Ureter (tissue), 1 donor: ENCODE measurements around the gene IFITM5. TPM values are rescaled to one million over a fixed set of nuclear protein-coding genes. Genes with fewer than 3 reads are reported as not detected.
"Not testable (repeated sequence)": the region's sequence is repeated elsewhere in the genome, so short reads cannot be mapped to it uniquely, and the experiment has no call there.

ENCODE experiments used
- DNase-seq: peaks from one replicate; pipeline ENCODE4 v3.0.0-alpha.2; 2020; ENCODE audit warnings: low spot score
- total RNA-seq: library from RNA; stranded (reverse); gene quantifications from one replicate; pipeline ENCODE4 v1.2.4, GENCODE V29; 2023
- donor health status: DM: yes; HTN: yes; CAD: no.

IFITM5 gene
- total RNA-seq, 1 donor from 2014 or later, result not detected

DNA sequence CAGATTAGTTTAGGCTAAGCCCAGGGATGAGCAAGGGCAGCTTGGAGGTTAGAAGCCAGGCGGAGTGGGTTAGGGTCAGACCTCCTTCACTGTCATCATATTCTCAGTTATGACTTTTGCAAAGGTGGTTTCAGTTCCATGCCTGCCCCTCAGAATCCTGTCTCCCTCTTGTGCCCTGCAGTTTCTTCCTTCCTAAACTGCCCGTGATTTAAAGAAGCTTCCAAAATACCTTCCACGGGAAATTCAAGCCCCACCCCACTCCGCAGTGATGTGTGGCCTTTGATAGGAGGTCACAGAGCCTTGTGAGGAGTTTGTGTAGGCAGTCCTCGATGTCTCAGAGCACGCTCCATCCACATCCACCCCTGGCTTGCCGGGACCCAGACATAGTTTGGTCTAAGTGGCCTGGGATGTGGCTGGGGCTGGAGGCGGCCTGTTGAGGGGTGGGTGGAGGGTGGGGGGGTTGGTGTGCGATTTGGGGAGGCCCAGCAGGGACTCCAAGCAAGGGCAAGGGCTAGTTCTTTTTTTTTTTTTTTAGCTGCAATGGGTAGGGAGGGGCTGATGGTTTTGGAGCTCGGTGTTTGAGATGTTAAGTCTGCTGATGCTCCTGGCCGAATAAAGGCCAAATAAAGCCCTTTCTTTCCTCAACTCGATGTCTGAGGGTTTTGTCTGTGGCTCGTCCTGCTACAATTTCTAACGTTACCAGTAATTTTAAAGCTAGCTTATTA is 12.9 kb upstream of the IFITM5 start:
- DNase-seq, result no peak

- not testable (repeated sequence) for DNase-seq
Measured at GRCh38 chr11:311013-311748, 11.9 kb upstream of the IFITM5 start.

- DNase-seq, result not testable (repeated sequence)
Measured at GRCh38 chr11:309979-310572, 10.8 kb upstream of the IFITM5 start.

GRCh38 chr11:308740-309665 is 9.7 kb upstream of the IFITM5 start:
- not testable (repeated sequence) for DNase-seq

DNA sequence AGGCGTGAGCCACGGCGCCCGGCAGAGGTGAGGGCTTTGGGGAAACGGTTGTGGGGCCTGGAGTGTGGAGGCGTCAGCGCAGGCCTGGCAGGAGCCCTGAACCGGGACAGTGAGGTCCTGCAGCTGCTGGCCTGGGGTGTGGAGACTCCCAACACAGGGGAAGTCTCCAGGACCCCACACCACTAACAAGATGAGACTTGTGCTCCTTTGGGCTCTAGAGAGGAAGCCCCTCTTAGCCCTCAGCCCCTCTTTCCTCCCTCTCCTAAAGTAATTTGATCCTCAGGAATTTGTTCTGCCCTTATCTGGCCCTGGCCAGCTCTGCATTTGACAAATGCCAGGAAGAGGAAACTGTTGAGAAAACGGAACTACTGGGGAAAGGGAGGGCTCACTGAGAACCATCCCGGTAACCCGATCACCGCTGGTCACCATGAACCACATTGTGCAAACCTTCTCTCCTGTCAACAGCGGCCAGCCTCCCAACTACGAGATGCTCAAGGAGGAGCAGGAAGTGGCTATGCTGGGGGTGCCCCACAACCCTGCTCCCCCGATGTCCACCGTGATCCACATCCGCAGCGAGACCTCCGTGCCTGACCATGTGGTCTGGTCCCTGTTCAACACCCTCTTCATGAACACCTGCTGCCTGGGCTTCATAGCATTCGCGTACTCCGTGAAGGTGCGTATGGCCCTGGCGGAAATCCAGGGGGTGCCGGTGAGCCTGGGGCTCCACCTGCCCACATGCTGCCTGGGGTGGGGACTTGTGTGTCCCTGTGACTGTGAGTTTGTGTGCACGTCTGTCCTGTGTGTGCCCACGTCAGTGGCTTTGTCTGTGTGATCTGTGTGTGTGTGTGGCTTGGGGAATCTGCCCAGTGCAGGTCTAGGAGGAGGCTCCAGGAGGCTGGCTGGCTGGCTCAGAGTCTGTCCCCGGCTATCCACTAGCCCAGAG is 8.7 kb upstream of the IFITM5 start, which contains the start of gene IFITM2:
Gene IFITM2, plus strand, starts transcription at position 51 of the 943 bp plus-strand sequence. Its CDS starts 377 bp downstream, at position 428.
- DNase-seq, result peak; percentile 85

- DNase-seq, result no peak
Measured at GRCh38 chr11:306645-307371, 7.5 kb upstream of the IFITM5 start.

GRCh38 chr11:305844-306211 is 6.5 kb upstream of the IFITM5 start:
- no peak for DNase-seq

- DNase-seq, result no peak
Measured at GRCh38 chr11:304915-305843, 5.9 kb upstream of the IFITM5 start.

DNA sequence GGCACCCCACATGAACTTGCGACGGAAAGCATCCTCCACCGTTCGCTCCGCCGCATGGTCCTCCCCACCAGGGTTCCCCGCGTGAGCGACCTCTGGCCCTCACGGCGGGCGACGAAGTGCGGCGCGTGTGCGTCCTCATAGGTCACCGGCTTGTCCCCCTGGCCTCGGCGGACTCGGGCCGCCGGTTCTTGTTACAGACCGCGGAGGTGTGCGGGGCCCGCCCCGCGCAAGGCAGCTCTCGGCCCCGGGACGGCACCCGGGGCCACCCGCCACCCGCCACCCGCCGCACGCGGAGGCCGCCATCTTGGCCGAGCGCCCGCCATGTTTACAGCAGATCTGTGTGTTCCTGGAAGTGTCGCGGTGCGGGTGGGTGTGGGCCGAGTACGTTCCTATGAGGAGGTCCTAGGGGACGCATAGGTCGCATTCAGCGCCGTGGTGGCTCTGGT is 4.8 kb upstream of the IFITM5 start:
- no peak for DNase-seq

GRCh38 chr11:303363-303762 is 4.0 kb upstream of the IFITM5 start:
- DNase-seq, result no peak

DNA sequence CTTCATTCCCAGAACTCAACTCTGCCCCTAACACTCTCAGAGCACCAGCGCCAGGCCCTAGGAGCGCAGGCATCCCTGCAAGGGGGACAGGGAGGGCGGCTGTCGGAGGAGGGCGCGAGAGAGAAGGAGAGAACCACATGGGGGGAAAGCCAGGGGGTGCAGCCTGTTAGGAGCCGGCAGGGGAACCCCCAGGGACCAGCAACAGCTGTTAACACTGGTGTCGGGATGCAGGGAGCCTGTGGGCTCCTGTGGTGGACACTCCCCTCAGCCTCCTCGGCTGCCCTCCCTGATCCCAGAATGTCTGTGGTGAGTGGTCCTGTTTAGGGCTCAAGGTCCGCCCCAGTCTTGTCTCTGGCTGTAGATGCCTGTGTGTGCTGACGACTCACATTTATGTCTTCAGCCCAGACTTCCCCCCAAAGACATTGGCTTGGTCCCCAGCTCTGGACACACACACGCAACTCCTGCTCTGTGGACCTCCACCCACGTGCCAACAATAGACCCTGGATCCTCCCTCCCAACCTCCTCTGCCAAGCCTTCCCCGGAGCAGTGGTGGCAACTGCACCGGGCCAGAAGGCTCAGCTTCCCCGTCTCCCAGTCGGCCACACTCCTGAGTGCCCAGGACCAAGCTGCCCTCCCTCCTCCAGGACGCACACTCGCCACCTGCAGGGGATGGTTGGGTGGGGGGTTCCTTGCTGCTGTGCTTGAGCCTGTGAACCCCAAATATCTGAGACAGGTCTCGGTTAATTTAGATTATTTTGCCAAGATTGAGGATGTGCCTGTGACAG is 817 bp upstream of the IFITM5 start:
- no peak for DNase-seq

GRCh38 chr11:298406-299065 is 790 bp downstream of the IFITM5 start:
- no peak for DNase-seq

DNA sequence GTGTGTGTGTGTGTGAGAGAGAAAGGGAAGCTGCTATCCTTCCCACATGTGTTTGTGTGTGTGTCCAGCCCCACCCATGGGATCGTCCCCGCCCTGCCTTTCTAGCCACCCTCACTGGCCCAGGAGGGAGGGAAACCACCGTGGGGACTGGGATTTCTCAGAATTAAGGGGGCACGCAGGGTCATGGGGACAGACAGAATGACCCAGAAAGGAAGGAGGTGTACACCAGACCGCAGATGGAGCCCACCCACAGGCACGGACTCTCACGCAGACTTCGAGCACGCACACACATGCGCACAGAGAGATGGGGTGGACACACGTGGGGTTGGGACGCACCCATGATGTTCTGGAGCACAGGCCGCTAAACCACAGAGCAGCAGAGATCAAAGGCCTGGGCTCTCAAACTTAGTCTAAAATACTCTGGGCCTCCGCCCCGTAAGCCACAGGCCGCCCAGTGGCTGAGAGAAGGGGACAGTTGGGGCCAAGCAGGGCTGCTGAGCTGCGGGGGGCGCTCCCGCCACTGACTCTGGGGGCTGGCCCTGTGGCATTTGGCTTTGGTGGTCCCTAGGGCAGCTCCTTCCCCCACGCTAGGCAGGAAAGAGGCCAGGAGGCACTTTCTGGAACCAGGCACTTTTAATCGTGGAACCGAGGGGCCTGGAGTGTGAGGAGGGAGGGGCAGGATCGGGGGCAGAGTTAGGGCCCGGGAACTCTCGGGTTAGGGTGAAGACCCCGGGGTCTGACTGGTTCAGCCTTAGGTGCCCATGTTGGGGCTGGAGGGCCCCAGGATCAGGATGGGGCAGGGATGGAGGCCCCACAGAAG is 1.5 kb downstream of the IFITM5 start:
- DNase-seq, result no peak

DNA sequence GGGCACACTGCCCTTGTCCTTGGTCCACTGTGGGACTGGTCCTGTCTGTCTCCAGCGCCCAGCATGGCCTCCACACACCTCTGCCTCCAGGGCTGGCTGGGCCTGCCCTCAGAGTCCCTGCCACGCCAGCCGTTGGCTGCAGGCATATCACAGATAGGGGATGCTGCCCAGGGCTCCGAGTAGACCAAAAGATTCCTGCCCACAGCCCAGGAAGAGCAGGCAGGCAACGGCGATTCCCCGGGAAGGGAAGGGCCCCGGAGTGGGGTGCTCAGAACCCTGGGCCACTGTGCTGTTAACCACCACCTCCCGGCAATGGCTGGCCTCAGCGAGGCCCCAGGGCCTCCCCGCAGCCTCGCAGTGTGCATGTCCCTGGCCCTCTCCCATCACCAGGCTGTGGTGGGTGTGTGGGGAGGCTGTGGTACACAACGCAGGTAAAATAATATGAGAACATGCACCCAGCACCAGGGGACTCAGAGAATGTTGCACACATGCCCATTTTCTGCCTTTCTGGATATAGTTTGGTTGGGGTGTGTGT is 2.2 kb downstream of the IFITM5 start:
- DNase-seq, result no peak

- DNase-seq, result no peak
Measured at GRCh38 chr11:296171-297050, 2.9 kb downstream of the IFITM5 start.
